Adrenal gland (tissue), 5 donors: Measurements from ENCODE around the gene GRID1.

Experiments
- POLR2A ChIP-seq, 2 donors: fragments of 450-650 bp; IDR thresholded peaks; one replicate each; pipeline ENCODE4 v1.6.1; 2017; ENCODE audit warnings: antibody characterized with exemption in 2 of 2, mild to moderate bottlenecking in 2 of 2, moderate library complexity in 1 of 2
- TF ChIP-seq, protein P1 (sequence below), 6 experiments: fragments of 450-650 bp in 4 of 6; fragments of 200-600 bp in 2 of 6; sonication (generic) in 1 of 6; IDR thresholded peaks; 1 replicate in 5 of 6; 2 replicates in 1 of 6; pipeline versions ENCODE4 v1.5.1 to v1.8.0; 2016 to 2021; ENCODE audit warnings: antibody characterized with exemption in 6 of 6, mild to moderate bottlenecking in 2 of 6, moderate library complexity in 1 of 6
- donor health status: DM: no; HTN: no; CAD: no.

DNA sequence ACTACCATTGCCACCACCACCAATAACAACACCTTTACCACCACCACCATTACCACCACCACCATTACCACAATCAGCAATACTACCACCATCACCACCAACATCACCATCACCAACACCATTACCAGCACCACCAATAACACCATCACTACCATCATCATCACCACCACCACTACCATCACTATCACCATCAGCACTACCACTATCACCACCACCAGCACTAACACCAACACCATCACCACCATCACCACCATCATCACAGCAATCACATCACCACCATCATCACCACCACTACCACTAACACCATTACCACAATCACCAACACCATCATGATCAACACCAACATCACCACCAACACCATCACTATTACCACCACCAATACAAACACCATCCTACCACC lies 249.5 kb downstream of the GRID1 start:
- TF ChIP-seq, protein P1, sequence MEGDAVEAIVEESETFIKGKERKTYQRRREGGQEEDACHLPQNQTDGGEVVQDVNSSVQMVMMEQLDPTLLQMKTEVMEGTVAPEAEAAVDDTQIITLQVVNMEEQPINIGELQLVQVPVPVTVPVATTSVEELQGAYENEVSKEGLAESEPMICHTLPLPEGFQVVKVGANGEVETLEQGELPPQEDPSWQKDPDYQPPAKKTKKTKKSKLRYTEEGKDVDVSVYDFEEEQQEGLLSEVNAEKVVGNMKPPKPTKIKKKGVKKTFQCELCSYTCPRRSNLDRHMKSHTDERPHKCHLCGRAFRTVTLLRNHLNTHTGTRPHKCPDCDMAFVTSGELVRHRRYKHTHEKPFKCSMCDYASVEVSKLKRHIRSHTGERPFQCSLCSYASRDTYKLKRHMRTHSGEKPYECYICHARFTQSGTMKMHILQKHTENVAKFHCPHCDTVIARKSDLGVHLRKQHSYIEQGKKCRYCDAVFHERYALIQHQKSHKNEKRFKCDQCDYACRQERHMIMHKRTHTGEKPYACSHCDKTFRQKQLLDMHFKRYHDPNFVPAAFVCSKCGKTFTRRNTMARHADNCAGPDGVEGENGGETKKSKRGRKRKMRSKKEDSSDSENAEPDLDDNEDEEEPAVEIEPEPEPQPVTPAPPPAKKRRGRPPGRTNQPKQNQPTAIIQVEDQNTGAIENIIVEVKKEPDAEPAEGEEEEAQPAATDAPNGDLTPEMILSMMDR (IDR thresholded peaks at IDR 0.05), result no peak
- no peak for TF ChIP-seq POLR2A (IDR thresholded peaks at IDR 0.05)
